GM18873 (cell line): ENCODE measurements around the gene MTG1.

Experiments
- ATAC-seq: cut with Tn5 transposase; IDR thresholded peaks from one replicate; pipeline ENCODE4 v1.9.1; 2021; ENCODE audit warnings: mild to moderate bottlenecking, moderate library complexity, moderate number of reproducible peaks; ENCODE audit not compliant: unreplicated experiment, low FRiP score

The MTG1 gene, protein sequence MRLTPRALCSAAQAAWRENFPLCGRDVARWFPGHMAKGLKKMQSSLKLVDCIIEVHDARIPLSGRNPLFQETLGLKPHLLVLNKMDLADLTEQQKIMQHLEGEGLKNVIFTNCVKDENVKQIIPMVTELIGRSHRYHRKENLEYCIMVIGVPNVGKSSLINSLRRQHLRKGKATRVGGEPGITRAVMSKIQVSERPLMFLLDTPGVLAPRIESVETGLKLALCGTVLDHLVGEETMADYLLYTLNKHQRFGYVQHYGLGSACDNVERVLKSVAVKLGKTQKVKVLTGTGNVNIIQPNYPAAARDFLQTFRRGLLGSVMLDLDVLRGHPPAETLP

DNA sequence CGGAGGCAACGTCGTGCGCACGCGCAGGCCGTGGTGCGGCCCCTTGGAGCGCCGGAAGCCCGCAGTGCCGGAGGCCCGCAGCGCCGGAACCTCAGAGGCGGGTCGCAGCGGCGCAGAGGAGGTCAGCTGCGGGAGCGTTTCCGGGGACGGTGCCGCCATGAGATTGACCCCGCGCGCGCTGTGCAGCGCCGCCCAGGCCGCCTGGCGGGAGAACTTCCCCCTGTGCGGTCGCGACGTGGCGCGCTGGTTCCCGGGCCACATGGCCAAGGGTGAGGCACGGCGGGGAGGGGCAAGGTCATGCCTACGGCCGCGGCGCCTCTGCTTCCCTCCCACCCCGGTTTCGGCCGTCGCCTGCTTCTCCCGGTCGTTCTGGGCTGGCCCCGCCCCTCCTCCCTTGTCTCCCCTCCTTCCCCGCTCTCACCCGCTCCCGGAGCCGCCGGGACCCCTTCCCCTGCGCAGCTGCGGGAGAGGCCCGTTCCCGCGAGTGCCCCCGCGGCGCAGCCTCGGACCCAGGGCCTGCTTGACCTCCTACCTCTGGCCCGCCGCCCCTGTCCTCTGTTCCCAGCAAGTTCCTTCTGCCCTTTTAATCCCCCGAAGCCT, at the start of gene MTG1:
Gene MTG1, plus strand, starts transcription at position 94 of the 600 bp plus-strand sequence. Its CDS starts 64 bp downstream, at position 158.
- ATAC-seq: peak; percentile 67

DNA sequence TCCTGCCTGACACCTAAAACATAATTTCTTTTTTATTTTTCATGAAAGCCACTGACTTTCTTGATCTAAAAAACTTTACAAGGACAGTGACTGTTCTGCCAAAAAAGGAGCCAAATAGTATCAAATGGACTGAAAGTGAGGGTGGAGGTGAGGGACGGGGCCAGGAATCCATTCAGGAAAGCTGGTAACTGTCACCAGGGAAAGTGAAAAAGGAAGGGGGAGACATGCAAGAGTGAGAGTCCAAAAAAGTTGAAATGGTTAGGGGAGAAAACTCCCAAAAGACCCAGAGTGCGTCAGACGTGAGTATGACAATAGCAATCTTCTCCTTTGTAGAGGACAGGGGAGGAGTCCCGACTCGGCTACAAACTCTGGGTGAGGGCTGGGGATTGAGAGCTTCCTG, 49.7 kb upstream of the MTG1 start:
- ATAC-seq: no peak

DNA sequence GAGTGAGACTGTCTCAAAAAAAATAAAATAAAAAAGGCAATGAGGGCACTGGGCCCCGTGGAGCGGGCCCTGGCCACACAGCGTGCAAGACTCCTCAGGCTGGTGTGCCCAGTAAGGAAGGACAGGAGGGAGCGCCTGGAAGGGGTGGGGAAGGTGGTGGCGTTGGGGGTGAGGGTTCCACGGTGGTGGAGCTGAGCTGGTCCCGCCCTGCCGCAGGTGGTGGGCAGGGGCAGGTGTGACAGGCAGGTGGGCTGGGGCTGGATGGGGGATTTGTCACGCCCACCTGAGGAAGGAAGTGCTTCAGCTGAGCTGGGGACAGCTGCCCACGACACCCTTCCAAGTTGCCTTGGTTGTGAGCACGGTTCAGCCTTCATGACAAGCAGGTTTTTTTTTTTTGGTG, 47.5 kb upstream of the MTG1 start:
- ATAC-seq: no peak

DNA sequence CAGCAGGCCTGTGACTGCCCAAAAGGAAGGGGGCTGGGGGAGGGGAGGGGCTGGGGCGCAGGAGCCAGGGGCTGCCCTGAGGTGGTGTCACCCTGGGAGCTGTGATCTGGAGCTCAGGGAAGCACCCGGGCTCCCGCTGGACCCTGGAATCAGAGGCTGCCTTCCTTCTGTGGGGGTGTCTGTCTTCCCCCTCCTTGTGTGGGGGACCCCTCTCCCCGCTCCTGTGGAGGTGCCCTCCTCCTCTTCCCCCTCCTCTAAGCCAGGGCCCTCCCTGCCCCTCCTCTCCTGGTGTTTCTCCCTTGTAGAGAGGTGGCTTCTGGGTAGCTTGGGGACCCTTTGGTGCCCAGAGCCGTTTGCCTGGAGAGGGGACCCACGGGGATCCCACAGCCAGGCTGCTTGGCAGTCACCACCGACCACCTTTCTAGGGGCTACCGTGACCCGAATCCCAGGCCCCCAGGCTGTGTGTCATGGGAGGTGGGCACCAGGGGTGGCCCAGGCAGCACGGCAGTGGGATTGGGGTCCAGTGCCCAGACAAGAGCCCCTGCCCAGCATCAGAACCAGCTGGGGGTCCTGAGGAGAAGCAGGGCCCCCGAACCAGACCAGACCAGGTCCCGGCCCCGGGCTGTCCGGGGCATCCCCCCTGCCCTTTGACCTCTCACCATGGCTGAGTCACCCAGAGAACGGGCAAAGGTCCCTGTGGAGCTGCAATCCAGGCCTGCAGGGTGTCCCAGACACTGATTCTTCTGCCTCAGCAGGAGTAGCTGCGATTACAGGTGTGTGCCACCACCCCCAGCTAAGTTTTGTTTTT, 46.0 kb upstream of the MTG1 start:
- no peak for ATAC-seq

DNA sequence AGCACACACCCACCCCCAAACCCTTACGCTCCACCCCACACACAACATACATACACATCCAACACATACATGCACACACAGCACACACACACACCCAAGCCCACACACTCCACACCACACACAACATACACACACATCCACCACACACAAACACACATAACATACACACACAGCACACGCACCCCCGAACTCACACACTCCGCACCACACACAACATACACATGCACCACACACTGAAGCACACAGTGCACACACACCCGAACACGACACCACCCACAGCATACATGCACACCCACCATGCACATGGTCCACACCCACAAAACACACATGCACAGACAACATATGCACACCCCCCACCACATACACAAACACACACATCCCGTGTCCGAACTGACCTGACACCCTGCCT, 44.8 kb upstream of the MTG1 start:
- no peak for ATAC-seq

DNA sequence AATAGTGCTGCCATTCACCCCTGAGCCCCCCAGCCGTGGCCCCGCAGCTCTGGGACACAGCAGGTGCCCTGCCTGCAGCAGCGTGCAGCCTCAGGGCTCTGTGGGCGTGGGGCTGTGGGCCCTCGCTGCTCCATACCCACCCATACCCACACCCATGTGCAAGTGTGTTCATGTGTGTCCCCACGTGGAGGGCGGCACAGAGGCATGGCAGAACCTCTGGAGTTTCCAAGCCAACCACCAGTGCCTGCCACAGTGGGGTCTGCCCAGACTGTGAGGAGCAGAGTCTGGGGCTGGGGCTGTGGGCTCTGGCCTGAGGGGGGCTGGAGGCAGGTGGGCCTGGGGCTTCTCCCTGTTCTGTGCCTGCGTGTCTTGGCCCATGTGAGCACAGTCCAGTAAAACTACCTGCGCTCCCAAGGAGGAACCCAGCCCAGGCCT, 44.4 kb upstream of the MTG1 start:
- ATAC-seq: no peak

DNA sequence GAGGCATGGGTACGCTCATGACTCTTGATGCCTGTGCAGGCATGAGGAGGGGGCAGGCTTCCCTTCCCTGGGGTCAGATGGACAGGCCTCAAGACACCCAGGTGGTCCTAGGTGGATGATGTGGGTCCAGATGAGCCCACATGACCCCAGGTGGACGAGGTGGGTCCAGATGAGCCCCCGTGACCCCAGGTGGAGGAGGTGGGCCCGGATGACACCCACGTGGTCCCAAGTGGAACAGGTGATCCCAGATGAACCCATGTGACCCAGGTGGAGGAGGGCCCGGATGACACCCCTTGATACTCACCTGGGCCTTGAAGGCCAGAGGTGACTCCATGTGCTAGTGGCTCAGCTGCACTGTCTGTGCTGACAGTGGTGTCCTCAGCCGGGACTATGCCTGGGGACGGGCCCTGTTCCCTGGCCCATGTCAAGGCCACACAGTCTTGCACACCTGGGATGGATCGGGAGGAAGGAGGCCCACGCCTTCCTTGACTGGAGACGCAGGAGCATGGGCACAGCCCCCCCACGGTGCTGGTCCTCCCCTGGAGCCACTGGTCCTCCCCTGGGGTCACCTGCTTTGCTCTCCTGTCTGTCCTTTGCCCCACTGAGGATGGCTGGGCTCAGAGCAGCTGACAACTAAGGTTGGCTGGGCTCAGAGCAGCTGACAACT, 43.5 kb upstream of the MTG1 start:
- ATAC-seq: no peak

DNA sequence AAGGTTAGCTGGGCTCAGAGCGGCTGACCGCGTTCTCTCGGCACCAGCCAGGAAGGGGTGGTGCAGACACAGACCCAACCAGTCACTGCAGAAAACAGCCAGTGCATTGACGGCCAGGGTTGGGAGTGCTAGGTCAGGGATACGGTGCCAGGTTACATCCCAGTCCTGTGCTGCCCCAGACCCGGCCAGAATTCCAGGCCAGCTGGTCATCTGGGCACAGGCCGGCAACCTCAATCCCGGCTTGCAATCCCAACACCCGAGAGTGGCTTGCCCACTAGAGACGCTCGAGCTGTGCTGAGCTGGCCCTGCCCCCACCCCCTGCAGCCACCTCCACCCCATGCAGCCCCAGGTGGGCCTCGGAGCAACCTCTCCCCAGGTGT, 43.0 kb upstream of the MTG1 start:
- no peak for ATAC-seq

DNA sequence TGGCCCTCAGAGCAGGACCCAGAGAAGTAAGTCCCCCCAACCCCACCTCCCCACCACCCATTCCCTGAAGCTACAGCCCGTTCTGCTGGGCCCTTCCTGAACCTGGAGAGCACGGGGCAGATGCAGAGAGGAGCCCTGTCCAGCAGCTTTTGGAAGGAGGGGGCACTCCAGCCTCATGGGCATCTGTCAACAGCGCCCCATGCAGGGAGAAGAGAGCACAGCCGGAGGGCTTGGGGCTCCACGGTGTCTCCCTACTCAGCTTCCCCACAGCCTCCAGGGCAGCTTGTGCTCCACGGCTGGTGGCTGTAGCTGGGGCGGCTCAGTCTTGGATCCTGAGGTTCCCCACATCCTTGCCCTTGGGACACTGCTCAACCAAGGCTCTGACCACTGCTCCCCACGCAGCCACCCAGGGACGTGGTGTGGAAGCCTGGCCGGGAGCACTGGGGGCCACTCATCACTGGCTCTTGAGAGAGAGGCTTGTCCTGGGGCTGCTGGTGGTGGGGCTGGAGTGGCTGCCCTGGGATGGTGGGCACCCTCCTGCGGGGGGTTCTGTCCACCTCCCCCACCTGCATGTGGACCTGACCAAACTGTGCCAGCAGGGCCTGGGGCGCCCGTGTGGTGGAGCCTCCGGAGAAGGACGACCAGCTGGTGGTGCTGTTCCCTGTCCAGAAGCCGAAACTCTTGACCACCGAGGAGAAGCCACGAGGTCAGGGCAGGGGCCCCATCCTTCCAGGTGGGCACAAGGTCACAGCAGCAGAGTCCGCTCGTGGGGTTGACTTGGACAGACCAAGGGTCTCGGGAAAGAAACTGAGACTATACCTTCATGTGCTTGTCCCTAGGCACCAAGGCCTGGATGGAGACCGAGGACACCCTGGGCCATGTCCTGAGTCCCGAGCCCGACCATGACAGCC, 42.3 kb upstream of the MTG1 start:
- ATAC-seq: no peak

DNA sequence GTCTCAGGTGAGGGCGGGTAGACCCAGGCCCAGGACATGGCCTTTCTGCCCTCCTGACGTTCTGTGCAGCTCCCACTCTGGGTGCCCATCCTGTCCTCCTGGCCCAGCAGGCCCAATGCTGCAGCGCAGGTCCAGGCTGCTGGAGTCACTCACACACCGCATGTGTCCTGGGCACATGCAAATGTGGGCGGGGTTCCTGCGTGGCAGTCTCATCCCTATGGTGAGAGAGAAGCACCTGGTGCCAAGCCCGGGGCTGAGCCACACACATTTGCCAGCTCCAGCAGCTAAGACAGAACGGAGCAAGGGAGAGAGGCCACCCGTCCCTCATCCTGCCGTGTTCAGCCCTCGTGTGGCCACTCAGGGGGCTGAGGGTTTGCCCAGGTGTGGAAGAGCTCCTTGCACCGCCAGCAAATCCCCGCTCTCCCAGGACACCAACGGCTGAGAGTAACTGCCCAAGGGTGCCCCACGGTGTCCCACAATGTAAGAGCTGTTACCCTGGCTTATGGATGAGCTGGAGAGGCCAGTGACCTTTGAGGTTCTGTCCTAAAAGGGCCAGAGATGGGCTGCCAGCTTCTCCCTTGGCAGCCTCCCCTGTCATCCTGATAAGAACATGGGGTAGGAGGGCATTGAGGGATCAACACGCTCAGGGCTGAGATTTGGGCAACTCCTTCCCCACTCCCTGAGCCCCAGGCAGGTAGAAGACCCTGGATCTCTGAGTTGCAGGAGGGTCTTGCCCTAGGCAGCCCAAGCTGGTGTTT, 40.6 kb upstream of the MTG1 start:
- ATAC-seq: no peak

DNA sequence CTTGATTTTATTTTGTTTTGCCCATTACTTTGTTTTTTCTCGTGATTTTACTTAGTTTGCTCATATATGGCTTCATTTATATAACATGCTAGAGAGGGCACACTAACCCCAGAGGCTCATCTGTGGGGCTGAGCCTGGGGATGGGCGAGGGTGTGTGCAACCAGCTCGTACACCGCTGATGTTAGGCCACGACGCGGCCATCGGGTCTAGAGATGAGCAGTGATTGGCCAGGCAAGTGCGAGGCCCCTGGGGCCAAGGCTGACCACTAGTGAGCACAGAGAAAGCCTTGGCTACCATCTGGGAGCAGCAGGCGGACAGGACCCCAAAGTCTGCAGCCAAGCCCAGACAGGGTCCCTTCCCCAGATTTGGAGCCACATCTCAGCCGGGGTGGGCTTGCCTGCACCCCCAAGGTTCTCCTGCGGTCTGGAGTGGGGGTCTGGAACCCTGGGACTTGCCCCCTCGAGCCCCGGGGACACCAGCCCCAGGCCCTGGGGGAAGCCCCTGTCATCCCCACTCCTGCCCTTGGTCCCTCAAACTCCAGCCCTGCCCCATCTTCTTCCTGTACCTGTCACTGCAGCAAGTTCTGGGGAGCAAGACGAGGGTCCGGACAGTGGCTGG, 39.9 kb upstream of the MTG1 start:
- no peak for ATAC-seq

DNA sequence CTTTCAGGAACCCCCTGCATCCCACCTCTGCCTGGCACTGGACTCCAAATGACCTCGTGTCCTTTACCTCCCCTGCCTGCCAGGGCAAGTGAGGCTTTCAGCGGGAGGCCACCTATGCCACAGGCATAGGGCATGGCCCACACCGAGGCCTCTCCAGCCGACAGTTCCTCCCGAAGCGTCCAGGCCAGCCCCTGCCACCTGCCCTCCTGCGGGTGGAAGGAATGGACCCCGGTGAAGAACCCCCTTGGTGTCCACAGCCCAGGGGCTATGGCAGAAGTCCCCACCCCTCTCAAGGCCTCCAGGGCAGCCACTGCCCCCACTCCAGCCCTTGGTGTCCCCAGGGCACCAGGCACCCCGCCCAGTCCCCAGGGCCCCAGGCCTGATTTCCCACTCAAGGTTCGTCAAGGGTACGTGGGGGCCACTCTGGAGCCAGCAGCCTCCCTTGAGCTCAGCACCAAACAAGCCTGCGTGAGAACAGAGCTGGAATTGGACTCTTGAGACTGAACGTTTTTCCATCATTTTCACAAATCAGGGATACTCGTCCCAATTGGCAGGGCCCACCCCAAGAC, 39.2 kb upstream of the MTG1 start:
- ATAC-seq: no peak

DNA sequence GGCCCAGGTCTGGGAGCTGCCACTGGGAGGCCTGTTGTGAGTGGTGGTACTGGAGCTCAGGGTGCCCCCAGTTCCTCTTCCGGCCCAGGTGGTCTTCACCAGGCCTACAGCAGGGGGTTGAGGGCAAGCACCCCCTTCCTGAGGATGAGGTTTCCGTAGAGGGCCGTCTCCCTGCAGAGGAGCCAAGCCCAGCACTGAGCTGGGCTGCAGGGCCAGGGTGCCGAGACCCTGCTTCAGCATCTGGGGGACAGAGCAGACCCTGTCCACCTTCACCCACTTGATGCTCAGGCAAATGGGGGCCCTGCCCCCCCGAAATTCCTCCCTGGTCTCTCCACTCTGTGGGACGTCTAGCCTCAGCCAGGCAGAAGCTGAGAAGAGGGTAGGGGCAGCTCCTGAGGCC, 38.7 kb upstream of the MTG1 start:
- ATAC-seq: no peak

DNA sequence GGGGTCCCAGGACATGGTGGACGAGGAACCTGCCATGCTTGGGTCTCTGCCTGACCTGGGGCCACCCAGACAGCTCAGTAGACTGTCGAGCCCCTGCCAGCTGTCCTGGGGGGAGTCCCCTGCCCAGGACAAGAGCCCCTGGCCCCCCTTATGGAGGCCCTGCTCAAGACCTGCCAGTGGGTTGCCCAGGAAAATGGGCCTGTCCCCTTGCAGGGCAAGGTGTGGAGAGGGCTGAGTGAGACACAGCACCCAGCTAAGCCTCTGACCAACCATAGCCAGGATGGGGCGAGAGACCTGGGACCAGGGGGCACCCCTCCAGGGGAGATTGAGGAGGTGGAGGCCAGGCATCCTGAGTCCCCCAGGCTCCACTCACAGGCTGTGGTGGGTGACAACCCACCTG, 38.0 kb upstream of the MTG1 start:
- ATAC-seq: no peak

DNA sequence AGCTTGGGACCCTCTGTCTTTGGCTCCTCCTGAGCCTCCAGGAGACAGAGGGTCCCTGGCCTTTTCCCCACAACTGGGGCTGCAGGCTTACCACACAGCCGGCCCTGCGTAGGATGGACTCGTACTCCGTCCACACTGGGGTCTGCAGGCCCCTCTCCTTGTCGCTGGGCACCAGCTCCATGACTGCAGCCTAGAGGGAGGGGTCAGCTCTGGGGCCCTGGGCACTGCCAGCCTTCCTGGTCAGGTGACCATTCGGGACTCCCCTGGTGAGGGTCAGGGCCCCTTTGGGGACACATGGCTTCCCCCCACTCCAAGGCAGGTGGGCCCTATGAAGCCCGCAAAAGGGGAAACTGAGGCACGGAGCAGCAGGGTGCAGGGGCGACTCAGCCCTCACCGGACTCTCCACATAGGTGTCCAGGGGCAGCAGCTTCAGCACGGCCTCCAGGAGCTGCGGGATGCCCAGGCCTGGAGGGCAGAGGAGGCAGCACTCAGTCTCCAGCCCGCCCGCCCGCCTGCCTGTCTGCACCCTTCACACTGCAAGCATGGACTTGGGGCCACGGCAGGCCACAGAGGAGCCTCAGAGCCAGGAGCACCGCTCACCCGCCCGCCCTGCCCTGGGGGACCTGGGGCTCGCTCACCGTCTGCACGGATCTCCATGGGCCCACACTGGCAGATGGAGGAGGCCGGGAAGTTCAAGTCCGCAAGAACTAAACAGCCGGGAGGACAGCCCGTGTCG, 37.2 kb upstream of the MTG1 start:
- ATAC-seq: no peak

DNA sequence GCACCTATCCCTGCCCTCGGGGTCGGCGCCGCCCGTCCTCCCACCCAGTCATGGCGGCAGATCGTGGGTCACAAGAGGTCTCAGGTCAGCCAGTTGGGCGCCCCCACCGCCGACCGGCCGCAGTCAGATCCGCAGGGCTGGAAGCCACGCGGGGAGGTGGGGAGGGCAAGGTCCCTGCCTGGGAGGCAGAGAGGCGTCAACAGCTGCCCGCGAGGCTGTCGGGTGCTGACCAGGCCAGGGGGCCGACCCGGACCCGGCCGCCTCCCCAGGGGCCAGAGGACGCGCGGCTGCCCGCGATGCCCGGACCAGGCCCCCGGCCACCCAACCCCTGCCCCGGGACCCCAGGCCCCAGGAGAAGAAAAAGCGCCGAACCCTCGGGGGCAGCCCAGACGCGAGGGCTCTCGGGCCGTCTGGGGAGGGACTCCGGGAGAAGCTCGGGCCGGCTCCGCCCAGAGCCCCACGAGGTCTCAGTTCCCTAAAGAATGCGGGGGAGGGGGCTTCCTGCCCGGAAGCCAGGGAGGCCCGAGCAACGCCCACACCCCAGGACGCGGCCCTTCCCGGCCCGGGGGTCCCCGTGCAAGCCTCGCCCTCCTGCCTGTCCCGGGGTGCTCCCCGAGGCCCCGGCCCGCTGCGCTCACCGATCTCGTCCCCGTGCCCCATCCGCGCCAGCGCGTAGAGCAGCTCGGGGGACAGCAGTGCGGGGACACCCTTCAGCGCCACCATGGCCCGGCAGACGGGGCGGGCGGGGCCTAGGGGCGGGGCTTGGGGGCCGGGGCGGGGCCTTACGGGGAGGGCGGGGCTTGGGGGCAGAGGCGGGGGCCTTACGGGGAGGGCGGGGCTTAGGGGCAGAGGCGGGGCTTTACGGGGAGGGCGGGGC, 36.4 kb upstream of the MTG1 start, which contains the start of gene FUOM:
Gene FUOM, minus strand, starts transcription at position 735 of the 877 bp plus-strand sequence. Its CDS starts 12 bp downstream, at position 723.
- ATAC-seq: peak; percentile 50
